GM19023 (cell line): Measurements from ENCODE around the gene FAM170B.

Source experiments
- ATAC-seq: cut with Tn5 transposase; IDR thresholded peaks from one replicate; pipeline ENCODE4 v1.9.1; 2021; ENCODE audit warnings: mild to moderate bottlenecking, moderate library complexity; ENCODE audit not compliant: unreplicated experiment

FAM170B gene

DNA sequence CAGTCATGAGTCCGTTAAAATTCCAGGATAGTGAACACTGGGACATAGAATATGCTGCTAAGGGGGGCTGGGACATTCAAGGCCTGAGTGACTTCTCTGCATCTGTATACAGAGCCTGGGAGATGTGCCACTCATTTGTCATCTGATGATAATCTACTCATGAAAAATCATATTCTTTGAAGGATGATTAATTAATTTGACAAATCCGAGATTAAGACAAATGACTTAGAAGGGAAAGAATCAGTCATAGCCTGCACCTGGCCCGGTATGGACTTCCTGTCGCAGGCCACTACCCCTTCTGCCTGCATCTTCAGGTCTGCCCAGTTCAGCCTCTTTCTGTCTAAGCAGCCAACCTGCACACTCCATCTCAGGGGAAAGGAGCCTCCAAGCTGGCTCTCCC, 18.8 kb upstream of the FAM170B start:
- no peak for ATAC-seq

DNA sequence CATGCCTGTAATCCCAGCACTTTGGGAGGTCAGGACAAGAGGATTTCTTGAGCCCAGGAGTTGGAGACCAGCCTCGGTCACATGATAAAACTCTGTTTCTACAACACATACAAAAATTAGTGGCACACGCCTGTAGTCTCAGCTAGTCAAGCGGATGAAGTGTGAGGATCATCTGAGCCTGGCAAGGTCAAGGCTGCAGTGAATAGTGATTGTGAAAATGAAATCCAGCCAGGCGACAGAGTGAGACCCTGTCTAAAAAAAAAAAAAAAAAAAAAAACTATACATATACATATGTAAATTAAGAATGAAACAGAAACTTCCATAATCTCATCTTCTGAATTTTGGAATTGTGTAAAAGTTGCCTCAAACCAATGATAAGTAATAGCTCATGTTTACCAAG, 18.2 kb upstream of the FAM170B start:
- ATAC-seq: no peak

DNA sequence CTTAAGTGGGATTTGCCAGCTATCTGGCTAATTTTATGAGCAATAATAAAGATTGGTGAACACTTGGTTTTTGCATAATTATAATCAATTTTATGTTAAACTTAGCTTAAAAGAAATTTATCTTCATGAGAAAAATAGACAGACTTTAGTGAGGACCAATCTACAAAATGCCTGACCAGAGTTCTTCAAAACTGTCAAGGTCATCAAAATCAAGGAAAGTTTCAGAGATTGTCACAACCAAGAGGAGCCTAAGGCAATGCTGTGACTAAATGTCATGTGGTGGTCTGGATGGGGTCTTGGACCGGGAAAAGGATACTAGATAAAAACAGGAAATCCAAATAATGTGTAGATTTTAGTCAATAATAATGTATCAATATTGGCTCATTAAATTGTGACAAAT, 17.7 kb upstream of the FAM170B start:
- no peak for ATAC-seq

DNA sequence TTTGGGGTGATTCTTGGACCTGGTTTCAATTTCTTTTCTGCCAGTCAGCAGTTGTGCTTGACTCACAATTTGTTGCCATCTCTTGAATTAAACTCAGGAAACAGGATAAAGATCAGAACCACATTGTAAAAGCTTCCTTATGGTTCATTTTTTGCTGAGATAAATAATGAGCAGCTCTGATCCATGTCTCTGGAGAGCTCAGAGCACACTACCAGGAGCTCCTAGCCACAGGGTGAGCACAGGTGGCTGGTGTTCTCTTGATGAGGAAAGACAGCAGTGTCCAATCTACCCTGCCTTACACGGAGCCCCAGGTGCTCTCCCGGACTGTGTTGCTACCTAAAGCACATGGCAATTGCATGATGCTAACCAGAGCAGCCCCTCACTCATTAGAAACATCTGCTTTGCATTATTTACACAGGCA, 17.2 kb upstream of the FAM170B start:
- ATAC-seq: no peak

DNA sequence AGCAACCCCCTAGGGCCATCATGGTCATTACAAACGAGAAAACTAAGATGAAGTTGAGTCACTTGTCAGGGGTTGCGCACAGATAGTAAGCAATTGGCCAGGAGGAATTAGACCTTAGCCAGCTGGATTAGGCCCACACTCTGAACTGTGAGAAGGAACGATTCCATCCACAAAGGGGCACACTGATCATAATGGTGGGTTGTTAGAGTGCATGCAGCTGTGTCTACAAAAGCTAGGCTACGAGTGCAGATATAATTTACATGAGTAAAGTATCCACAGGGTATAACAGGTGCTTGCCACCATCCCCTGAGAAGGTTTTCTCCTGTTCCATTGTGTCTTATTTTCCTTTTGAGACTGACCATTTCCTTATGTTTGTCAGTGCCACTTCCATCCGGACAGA, 16.6 kb upstream of the FAM170B start:
- ATAC-seq: no peak

DNA sequence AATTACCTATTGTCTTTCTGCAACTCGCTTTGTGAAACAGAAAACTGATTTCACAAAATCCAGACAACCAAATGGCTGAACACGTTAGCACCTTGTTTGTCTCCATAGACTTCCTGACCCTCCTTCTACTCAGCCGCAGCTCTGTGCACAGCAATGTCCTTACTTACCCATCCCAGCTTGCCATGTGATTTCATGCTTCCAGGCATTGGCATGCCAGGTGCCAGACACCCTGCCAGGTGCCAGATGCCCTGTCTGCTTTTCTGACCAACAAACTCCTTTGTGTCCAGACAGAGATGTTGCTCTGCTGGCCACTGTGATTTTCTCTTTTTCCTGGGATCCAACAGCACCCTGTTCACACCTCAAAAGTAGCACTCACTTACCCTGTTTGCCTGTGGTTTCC, 16.1 kb upstream of the FAM170B start:
- no peak for ATAC-seq

DNA sequence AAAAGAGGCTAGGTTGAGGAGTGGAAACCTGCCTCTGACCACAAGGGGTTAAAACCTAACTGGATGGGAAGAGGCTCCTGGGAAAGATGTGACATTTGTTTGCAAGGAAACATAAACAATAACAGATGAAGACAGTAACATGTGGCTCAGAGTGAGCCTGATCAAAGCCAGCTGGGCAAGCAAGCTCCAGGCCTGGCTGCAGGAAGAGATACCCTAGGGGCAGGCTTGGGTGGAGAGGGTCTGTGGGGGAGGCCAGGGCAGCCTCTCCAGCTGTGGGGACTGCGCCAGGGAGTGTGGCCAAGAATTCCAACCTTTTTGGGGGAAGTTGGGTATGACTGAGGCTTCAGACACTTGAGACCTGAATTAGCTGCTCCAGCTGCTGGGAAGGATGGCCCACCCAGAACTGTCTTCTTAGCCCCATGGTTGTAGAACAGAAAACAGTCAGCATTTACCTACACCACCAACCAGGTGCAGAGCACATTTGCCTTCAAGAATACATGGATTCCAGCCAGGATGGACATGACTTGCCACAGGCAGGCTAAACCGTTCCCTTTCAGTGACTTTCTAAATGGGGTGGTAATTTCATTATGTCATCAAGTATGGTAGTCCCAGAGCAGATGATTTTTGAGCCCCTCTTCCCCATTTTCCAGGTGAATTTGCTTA, 10.4 kb upstream of the FAM170B start:
- no peak for ATAC-seq

DNA sequence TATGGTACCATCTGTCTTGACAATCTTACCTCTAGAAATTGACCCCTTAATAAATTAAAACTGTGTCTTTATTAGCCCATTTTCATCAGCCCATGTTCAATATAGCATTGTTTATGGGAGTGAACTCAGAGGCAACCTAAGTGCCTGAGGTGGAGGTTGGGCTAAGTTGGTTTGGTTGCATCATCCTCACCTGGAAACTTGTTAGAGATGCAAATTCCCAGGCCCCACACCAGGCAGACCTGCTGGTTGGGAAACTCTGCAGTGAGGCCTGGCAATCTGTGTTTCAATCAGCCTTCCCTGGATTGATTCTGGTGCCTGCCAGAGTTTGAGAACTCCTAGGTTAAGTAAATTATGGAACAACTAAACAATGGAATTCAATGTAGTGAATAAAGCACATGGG, 9.4 kb upstream of the FAM170B start:
- no peak for ATAC-seq

DNA sequence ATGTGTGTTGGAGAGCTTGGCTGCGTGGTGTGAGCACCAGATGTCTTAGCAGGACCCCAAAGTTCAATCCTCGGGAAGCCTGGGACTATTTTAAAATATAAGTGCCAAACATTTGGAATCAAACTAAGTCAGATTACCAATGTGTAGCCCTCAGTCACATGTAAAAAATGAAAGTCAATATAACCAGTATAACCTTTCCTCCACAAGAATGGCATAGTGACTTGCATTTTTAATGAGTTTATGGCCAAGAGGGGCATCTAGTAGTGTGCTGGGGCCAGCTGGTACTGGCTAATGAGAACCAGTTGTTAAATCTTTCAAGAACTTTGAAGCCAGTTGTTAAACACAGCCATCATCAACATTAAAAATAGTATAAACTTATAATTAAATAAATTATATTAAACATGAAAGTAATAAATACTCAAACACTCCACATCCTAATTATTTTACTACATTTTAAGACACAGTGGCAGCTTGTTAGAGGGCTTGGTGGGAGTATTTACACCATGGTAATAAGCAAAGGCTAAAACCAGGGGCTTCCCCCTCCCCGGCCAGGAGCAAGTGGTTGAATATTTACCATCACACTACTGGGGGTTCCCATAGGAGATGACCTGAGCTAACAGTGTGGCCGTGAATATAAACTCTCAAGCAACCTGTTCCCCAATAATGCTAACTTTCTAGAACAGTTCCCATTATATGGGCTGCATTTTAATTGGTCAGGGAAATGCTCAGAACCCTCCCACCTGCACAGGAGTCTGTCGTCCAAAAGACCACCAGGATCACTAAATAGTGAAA, 7.9 kb upstream of the FAM170B start:
- peak; percentile 81 for ATAC-seq

DNA sequence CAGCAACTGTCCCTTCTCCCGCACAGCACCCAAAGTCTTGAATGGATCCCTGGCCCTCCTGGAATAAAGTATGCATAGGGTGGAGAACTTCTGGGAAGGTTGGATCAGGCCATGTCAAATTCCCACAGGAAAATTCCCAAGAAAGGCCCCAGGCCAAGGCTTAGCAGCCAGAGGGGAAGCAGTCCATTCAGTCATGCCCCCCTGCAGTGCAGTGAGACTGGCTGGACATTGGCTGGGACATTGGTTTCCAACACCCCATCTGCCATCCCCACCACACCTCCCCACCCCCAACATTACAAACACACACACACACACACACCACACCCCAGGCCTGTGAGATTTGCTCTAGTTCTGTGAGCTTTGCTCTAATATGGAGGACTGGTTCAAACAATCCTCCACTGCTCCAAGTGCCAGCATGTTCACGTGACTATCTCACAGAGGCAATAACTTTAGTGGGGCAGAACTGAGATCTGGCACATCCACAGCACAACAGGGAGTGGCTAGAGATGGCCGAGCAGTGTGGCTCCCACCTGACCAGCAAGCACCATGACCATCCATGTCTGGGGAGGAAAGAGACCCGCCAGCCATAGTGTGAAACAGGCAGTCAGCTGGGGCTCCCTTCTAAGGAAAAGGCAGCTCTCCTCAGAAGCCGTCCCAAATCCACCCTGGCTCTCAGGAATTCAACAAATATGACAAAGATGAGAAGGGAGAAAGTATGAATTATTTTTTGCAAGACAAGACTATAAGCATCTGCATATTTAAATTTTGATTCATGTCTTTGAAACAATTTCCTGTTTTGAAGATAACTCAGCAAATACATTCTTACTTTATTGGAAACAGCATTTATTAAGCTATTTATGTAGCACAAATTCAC, 6.7 kb upstream of the FAM170B start:
- no peak for ATAC-seq

DNA sequence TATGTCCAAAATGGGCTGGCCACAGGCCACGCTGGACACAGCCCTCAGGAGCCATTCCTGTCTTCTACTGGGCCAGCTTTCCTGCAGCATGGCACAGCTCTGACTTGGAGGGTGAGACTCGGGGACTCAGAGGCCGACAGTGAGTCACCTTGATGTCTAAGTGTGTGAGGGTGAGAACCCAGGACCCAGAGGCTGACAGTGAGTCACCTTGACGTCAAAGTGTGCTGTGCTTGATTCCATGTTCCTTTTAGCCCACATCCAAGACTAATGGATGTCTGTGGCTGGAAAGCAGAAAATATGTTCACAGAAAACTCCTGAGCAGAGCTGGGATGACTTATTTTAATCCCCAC, 6.0 kb upstream of the FAM170B start:
- no peak for ATAC-seq

DNA sequence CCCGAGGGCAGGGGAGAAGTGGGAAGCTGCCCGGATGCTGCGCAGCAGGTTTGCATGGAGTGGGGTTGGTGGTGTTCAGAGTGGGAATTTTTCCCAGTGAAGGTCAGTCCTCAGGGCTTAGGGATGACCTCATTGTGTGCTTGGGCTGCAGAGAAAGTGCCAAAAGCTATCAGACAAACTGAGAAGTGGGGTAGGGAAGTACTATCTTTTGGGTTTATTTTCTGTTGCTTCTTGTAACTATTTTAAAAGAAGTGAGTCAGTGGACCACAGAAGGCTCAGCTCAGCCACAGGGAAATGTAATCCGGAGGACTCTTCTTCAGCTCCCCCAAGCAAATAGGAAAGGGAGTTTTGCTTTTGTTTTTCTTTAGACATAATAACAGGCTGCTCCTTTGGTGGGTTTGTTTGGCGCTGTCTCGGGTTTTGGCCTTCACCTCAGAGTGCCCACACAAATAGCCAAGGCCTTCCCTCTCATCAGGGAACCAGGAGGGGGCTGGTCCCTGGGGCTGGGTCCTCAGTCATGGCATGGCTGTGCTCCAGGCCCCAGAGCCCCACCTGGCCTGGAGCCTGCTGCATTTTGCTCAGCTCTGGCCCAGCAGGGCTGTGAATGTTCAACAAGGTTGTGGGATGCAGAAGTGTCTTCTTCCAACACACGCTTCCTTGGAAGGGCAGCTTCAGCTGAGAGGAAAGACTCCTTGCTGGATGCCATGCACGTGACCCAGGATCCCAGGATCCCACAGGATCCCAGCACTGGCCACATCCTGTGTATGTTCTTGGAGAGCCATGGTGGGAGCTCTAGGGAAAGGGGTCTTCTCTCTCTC, 5.4 kb upstream of the FAM170B start:
- ATAC-seq: no peak

DNA sequence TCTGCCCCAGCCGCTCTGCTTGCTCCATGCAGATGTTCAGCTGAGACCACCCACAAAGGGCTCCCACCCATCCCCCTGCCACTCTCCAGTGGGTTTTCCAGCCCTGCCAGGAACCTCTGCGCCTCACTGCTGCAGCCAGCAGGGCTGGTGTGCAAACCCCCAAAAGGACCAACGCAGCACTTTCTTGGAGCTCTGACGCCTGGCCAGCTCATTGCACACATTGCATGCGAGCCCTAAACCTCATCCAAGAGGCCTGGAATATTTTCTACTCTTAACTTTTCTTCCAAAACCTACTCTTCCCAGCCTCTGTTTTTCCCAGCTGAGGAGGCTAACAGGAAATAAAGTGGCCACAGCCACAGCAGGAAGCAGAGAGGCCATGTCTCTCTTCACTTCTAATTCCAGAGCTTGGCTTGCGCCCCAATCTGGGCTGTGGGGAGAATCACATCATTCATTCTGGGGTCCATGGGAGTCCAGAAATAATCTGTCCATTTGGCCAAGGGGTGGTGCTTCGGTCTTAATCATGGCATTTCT, 4.6 kb upstream of the FAM170B start:
- no peak for ATAC-seq

DNA sequence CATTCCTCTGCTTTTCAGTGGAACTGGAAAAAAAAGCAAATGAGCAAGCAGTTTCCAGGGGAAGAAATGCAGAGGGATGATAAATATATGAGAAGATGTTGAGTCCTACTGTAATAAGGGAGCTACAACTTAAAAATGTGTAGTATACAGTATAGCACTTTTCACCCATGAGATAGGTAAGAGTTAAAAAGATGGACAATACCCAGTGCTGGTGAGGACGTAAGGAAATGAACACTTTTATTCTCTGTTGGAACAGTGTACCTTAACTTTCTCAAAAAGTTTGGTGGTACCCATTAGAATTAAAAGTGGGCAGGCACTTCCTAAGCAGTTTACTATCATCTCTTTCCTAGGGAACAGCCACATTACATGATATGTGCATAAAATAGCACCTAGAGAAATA, 2.7 kb upstream of the FAM170B start:
- no peak for ATAC-seq

DNA sequence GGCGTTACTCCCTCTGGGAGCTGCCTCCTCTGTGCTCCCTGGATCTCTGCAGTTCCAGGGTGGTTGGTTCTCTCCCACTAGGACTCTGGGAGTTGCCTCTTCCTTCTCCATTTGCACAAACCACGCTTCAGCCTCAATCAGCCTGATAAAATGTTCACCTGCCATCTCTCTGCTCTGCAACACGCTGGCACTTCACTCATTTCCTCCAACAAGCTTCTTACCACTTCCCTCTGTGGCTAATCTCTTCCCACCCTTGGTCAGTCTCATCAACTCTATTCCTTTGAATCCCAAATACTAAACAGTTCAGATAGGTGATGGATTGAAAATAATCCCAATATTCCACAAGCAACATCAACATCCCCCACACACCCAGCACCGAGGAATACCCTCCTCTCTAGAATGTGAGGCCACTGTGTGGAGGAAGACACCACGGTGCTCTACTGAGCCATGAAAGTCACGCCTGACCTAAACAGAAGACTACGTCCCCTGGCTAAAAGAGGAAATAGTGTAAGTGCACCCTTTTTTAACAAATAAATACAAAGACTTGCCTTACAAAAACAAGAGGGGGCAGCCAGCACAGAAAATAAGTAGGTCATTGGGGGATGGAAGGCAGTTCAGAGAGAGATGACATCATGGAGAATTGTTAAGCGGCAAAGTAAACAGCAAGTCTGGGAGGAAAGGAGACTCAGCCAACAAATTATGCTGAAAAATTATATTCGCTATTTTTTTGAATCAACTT, 1.9 kb upstream of the FAM170B start:
- peak; percentile 49 for ATAC-seq

DNA sequence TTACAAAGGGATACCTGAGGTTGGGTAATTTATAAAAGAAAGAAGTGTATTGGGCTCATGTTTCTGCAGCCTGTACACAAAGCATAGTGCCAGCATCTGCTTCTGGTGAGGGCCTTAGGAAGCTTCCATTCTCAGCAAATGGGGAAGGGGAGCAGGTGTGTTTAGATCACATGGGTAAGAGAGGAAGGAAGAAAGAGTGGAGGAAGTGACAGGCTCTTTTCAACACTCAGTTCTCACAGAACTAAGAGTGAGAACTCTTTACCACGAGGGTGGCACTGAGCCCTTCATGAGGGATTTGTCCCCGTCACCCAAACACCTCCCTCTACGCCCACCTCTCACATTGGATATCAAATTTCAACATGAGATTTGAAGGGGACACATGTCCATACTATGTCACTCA, 506 bp upstream of the FAM170B start:
- ATAC-seq: no peak

DNA sequence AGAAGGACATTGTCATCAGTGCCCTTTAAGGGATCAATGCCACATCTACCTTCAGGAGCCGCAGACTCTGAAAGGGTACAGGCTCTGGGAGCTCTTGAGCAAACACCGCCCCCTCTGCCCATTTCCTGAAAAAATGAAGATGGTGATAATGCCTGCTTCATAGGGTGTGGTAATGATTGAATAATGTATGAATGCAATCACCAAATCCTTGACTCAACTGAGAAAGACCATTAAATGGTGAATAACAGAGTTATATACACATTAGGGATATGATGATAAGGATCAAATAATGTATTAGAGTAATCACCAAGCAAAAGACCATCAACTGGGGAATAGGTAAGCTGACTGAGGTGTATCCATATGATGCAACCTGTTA, 1.5 kb downstream of the FAM170B start:
- no peak for ATAC-seq

DNA sequence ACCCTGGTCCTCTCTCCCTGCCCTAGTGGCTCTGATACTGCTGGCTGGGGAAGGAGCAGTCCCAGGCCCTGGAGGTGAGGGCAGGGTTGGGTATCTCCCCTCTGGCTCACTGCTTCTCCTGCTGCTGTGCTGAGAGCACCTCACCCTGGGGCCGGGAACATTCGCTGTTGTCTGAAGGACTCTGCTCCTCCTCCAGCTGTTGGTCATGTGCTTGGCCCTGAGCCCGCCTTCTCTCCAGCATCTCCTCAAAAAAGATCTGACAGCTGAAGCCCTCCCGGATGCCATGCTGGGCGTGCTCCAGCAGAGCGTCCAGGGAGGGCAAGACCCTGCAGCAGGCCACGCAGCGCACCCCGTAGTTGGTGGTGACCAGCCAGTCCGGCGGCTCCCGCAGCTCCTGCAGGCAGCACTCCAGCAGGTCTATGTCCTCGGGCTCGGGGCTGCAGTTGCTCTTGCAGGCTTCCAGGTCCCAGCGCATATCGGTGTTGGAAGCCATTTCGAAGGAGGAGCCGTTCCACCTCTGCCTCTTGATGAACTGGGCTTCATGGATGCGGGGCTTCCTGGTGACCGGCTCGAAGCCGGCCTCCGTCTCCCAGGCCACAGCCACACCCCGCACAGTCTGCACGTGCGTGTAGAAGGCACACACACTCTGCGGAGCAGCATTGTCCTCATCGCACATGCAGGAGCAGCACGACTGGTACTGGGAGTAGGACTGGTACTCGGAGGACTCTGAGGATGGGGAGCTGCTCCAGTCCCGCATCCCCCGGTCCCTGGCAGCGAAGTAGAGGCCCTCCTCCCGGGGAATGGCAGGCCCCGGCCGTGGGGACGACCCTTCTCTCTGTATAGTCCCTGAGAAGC, 2.1 kb downstream of the FAM170B start:
- ATAC-seq: no peak

DNA sequence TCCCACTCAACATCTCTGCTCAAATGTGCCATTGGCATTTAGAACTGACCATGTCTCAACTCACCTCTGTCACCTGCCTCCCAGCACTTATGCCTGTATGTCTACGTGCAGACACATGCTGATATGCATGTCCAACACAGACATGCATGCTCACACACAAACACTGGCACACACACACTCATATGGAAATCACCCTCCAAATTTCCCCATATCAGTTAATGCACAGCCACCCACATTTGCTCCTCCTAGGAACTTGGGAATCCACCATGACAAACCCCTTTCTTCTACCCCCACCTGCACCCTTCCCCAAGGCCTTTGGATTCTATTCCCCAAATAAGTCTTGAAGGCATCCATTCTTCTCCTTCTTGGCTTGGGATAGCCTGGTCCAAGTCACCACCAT, 4.4 kb downstream of the FAM170B start:
- no peak for ATAC-seq
